ENCODE measurements around the gene HUS1. TPM values are rescaled to one million over a fixed set of nuclear protein-coding genes. Genes with fewer than 3 reads are reported as not detected.

The HUS1 gene
- total RNA-seq, 4 donors from 2014 or later = 11.5 to 15.6 (median 13.7) TPM

GRCh38 chr7:47965456-47965855 lies 14.0 kb downstream of the HUS1 start:
- intact Hi-C loops (cut with DNase I) = no loop called here
- Histone ChIP-seq H3K4me3 (no peak overlapping the region), H3K4me1 (peaks cover 0 to 2% (median 0%) of the 10 kb centered on the region in 4 donors), H3K9me3 (no peaks in the 10 kb centered on the region), H3K27ac (replicated peaks in 1 of 4) (no peak overlapping the region), H3K27me3 (no peaks in the 10 kb centered on the region), H3K36me3 (peaks cover 61 to 93% (median 89%) of the 10 kb centered on the region in 4 donors)
- TF ChIP-seq CTCF (IDR thresholded peaks at IDR 0.05) = no peak
- no peak for TF ChIP-seq POLR2A (IDR thresholded peaks at IDR 0.05; ENCODE audit: low read depth)
- no peak for TF ChIP-seq POLR2AphosphoS5 (IDR thresholded peaks at IDR 0.05)
- no peak for TF ChIP-seq EP300 (IDR thresholded peaks at IDR 0.05)
- DNase-seq (ENCODE audit: extremely low spot score) = no peak
- WGBS = 89% methylated on average over 5 of the region's 5 CpGs

DNA sequence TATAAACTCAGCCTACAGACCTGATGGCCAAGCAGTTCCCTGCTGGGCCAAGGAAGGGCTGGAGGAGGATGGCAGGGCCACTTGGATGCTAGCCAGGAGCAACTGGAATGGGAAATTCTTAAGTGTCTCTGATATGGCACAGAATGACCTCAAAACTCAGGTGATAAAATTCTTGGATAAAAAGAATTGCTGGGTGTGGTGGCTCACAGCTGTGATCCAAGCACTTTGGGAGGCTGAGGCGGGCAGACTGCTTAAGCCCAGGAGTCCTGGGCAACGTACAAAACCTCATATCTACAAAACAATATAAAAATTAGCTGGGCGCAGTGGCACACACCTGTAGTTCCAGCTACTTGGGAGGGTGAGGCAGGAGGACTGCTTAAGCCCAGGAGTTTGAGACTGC lies 17.2 kb downstream of the HUS1 start:
- Histone ChIP-seq H3K9me3 (no peaks in the 10 kb centered on the region), H3K4me1 (no peaks in the 10 kb centered on the region), H3K27me3 (no peaks in the 10 kb centered on the region), H3K36me3 (peaks cover 54 to 67% (median 65%) of the 10 kb centered on the region in 4 donors), H3K4me3 (no peak overlapping the region), H3K27ac (replicated peaks in 1 of 4) (no peak overlapping the region)
- TF ChIP-seq POLR2A (IDR thresholded peaks at IDR 0.05; ENCODE audit: low read depth) (no peak), EP300 (IDR thresholded peaks at IDR 0.05) (no peak), POLR2AphosphoS5 (IDR thresholded peaks at IDR 0.05) (no peak), CTCF (IDR thresholded peaks at IDR 0.05) (no peak)
- no peak for DNase-seq (ENCODE audit: extremely low spot score)
- intact Hi-C loops (cut with DNase I) = no loop called here
- WGBS = 100% methylated on average over 3 of the region's 3 CpGs

GRCh38 chr7:47957156-47957555 lies 22.3 kb downstream of the HUS1 start:
- no peaks in the 10 kb centered on the region for H3K27me3 ChIP-seq
- intact Hi-C loops (cut with DNase I) = no loop called here
- WGBS = 76% methylated on average over 6 of the region's 6 CpGs
- peaks cover 10 to 46% (median 38%) of the 10 kb centered on the region in 4 donors for H3K36me3 ChIP-seq
- no peak overlapping the region for H3K27ac ChIP-seq (replicated peaks in 1 of 4)
- no peak overlapping the region for H3K4me3 ChIP-seq
- H3K9me3 ChIP-seq = no peaks in the 10 kb centered on the region
- peaks cover 0 to 6% (median 0%) of the 10 kb centered on the region in 4 donors for H3K4me1 ChIP-seq
- no peak for DNase-seq (ENCODE audit: extremely low spot score)
- TF ChIP-seq POLR2A (IDR thresholded peaks at IDR 0.05; ENCODE audit: low read depth) (no peak), EP300 (IDR thresholded peaks at IDR 0.05) (no peak), POLR2AphosphoS5 (IDR thresholded peaks at IDR 0.05) (no peak), CTCF (IDR thresholded peaks at IDR 0.05) (no peak)

- TF ChIP-seq CTCF (IDR thresholded peaks at IDR 0.05) = no peak
- TF ChIP-seq POLR2AphosphoS5 (IDR thresholded peaks at IDR 0.05) = no peak
- no peaks in the 10 kb centered on the region for H3K9me3 ChIP-seq
- peaks cover 4 to 37% (median 29%) of the 10 kb centered on the region in 4 donors for H3K36me3 ChIP-seq
- no peak overlapping the region for H3K27ac ChIP-seq (replicated peaks in 1 of 4)
- no peaks in the 10 kb centered on the region for H3K27me3 ChIP-seq
- DNase-seq (ENCODE audit: extremely low spot score) = no peak
- H3K4me3 ChIP-seq = no peak overlapping the region
- H3K4me1 ChIP-seq = peaks cover 0 to 6% (median 0%) of the 10 kb centered on the region in 4 donors
- intact Hi-C loops (cut with DNase I) = no loop called here
- 82% methylated on average over 6 of the region's 6 CpGs for WGBS
Measured at GRCh38 chr7:47956220-47956619, 23.2 kb downstream of the HUS1 start.

GRCh38 chr7:47954231-47954911 lies 25.0 kb downstream of the HUS1 start:
- Histone ChIP-seq H3K4me1 (peaks cover 0 to 14% (median 0%) of the 10 kb centered on the region in 4 donors), H3K36me3 (peaks cover 0 to 31% (median 23%) of the 10 kb centered on the region in 4 donors), H3K4me3 (no peak overlapping the region), H3K27me3 (no peaks in the 10 kb centered on the region), H3K27ac (replicated peaks in 1 of 4) (no peak overlapping the region), H3K9me3 (no peaks in the 10 kb centered on the region)
- TF ChIP-seq POLR2AphosphoS5 (IDR thresholded peaks at IDR 0.05) = no peak
- TF ChIP-seq EP300 (IDR thresholded peaks at IDR 0.05) = no peak
- TF ChIP-seq POLR2A (IDR thresholded peaks at IDR 0.05; ENCODE audit: low read depth) = no peak
- no peak for TF ChIP-seq CTCF (IDR thresholded peaks at IDR 0.05)
- intact Hi-C loops (cut with DNase I) = no loop called here
- WGBS = 90% methylated on average over 4 of the region's 4 CpGs
- no peak for DNase-seq (ENCODE audit: extremely low spot score)

All from esophagus muscularis mucosa (tissue), 4 donors.